Colonic mucosa (tissue), 4 donors: ENCODE results near the gene ACOT7. TPM values are rescaled to one million over a fixed set of nuclear protein-coding genes. Genes with fewer than 3 reads are reported as not detected.

Experiments
- DNase-seq: peaks from one replicate; pipeline ENCODE4 v3.0.0-alpha.2; 2020
- H3K27ac ChIP-seq: fragments of 200-600 bp; one replicate; pipeline ENCODE4 v1.8.0; 2021
- H3K27me3 ChIP-seq: fragments of 200-600 bp; one replicate; pipeline ENCODE4 v1.8.0; 2021
- H3K36me3 ChIP-seq: fragments of 200-600 bp; one replicate; pipeline ENCODE4 v1.8.0; 2021
- H3K4me1 ChIP-seq: fragments of 200-600 bp; one replicate; pipeline ENCODE4 v1.8.0; 2021; ENCODE audit warnings: mild to moderate bottlenecking
- H3K4me3 ChIP-seq: fragments of 200-600 bp; one replicate; pipeline ENCODE4 v1.8.0; 2021
- H3K9ac ChIP-seq, 2 donors: one replicate each; pipeline ENCODE4 v1.7.0; 2013; ENCODE audit warnings: control low read depth in 2 of 2, low read depth in 2 of 2, low read length in 2 of 2
- H3K9me3 ChIP-seq: fragments of 200-600 bp; one replicate; pipeline ENCODE4 v1.8.0; 2021
- CTCF ChIP-seq: fragments of 200-600 bp; IDR thresholded peaks from one replicate; pipeline ENCODE4 v1.8.0; 2022; ENCODE audit warnings: antibody characterized with exemption, mild to moderate bottlenecking
- intact Hi-C: fragments of 100-400 bp; cut with DNase I; formaldehyde crosslinking; loops from one replicate; pipeline ENCODE4 v1.14.1; 2022
- total RNA-seq, 2 donors: library from RNA; stranded (reverse); fragmentation: NEBNext Ultra II Directional in 1 of 2; extraction: Animal tissue kit (Norgen Biotek cat#: 25700) in 1 of 2; gene quantifications; one replicate each; pipeline ENCODE4 v1.2.1, GENCODE V29; 2021
- donor health status: healthy.
- donor health status: DM: no; HTN: no; CAD: no.
- donor health status: DM: no; HTN: no; CAD: no.

Gene ACOT7
- total RNA-seq, 2 donors from 2014 or later, result 48.7 to 125 TPM

DNA sequence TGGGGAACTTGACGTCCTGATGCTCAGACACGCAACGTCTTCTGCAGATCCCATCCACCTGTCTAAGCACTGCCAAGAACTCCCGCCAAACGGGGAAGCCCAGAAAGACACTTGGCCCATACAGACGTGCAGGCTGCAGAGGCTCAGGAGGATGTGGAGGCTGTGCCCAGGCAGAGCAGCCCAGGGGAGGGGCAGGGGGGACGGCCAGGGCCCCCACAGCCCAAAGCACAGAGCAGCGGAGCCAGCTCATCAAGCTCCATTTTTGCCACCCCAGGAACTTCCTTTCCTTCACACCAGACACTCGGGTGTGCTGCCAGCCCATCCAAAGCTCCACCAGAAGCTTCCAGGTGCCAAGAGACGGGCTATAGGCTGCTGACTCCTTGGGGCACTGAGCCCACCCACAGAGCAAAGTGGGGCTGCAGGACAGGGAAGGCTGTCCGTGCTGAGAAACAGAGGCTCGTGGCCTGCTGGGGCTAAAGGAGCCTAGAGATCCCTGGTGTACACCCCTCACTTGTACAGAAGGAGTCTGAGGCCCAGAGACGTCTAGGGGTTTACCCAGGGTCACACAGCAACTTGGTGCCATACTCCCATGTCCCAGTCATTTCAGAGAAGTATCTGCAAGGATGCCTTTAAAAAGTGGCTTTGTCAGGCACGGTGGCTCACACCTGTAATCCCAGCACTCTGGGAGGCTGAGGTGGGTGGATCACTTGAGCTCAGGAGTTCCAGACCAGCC lies 59.1 kb downstream of the ACOT7 start:
- H3K4me3 ChIP-seq, result no peak overlapping the region
- no peak for DNase-seq
- peaks cover 7% of the 10 kb centered on the region for H3K4me1 ChIP-seq
- H3K27ac ChIP-seq, result no peak overlapping the region
- H3K36me3 ChIP-seq, result no peaks in the 10 kb centered on the region
- H3K9ac ChIP-seq, result no peak overlapping the region
- no peaks in the 10 kb centered on the region for H3K27me3 ChIP-seq
- H3K9me3 ChIP-seq, result no peaks in the 10 kb centered on the region
- intact Hi-C loops, result no loop called here
- no peak for TF ChIP-seq CTCF

GRCh38 chr1:6332821-6333220 lies 60.7 kb downstream of the ACOT7 start:
- TF ChIP-seq CTCF, result no peak
- intact Hi-C loops, result no loop called here
- no peaks in the 10 kb centered on the region for H3K36me3 ChIP-seq

DNA sequence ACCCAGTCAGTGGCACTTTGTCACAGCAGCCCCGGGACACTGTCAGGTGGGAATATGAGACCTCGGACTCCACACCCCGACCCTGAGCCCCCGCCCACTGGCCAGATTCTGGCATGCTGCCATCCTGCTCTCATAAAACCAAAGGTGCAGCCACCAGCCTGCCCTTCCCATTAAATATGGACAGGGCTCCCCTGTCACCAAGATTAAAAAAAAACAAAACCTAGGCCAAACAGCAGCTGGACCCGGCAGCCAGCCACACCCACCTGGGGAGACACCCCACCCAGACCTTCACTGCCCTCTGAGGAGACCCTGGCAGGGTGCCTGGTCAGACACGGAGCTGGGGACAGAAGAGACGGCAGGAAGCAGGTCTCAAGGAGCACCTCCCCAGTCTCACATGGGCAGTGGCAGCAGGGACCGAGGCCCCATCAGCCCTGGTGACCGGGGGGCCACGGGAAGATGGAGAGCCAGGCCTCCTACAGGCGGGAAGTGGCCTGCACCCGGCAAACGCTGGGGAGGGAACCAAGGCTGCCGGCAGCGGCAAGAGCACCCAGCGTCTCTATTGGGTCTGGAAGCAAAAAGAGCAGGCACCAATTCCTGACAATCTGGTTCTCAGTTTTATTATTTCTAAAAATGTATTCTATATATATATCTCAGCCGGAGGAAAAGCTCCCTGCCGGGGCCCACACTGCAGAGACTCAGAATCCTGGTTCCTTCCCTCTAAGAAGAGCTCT lies 61.9 kb downstream of the ACOT7 start:
- H3K9ac ChIP-seq, result no peak overlapping the region
- H3K27ac ChIP-seq, result no peak overlapping the region
- H3K4me1 ChIP-seq, result peaks cover 7% of the 10 kb centered on the region
- no peak overlapping the region for H3K4me3 ChIP-seq
- H3K36me3 ChIP-seq, result no peaks in the 10 kb centered on the region
- H3K27me3 ChIP-seq, result no peaks in the 10 kb centered on the region
- TF ChIP-seq CTCF, result no peak
- H3K9me3 ChIP-seq, result no peaks in the 10 kb centered on the region
- peak; percentile 63 for DNase-seq
- intact Hi-C loops, result no loop called here

More at GRCh38 chr1:6332821-6333220, 60.7 kb downstream of the ACOT7 start:
- Histone ChIP-seq H3K9ac (no peak overlapping the region), H3K4me1 (peaks cover 7% of the 10 kb centered on the region), H3K27ac (no peak overlapping the region), H3K9me3 (no peaks in the 10 kb centered on the region), H3K27me3 (no peaks in the 10 kb centered on the region), H3K4me3 (no peak overlapping the region)
- no peak for DNase-seq

DNA sequence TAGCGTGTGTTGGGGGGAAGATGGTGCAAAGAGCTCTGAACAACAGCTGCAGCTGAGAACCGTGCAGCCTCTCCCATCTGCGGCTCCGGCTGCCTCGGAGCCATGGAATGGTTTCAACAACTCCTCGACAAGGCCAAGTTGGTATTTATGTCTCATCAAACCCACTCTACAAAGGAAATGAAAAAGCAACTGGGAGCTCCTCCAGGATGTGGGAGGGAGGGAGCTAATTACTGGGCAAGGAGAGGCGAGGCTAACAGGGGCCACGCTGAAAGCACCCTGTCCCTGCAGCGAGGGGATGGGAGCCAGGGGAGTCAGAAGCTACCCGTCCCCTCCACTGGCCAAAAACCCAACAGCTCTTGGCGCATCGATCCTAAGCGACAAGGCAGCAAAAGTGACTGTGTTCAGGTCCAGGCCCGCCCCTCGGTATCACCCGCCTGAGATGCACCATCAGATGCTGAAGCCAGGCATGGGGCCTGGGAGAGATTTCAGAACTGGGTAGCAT lies 63.1 kb downstream of the ACOT7 start:
- TF ChIP-seq CTCF, result no peak
- H3K9ac ChIP-seq, result no peak overlapping the region
- H3K36me3 ChIP-seq, result no peaks in the 10 kb centered on the region
- intact Hi-C loops, result no loop called here
- H3K4me3 ChIP-seq, result no peak overlapping the region
- H3K27me3 ChIP-seq, result no peaks in the 10 kb centered on the region
- H3K9me3 ChIP-seq, result no peaks in the 10 kb centered on the region
- peaks cover 7% of the 10 kb centered on the region for H3K4me1 ChIP-seq
- no peak overlapping the region for H3K27ac ChIP-seq
- no peak for DNase-seq

DNA sequence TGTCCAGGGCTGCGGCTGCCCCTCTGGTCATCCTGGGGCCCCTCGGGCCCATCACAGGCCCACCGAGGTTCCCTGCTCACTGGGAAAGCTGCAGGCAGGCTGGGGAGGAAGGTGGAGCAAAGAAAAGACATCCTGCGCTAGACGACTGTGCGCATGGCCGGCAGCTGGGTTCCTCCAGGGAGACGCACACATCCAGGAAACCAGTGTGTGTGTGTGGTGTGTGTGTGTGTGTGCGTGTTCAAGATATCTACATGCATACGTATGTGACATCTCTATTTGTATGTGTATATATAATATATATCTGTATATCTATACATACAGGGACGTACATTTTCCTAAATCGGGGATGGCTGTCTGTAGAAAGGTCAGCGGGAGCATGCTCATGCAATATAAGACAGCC lies 63.7 kb downstream of the ACOT7 start:
- Histone ChIP-seq H3K27ac (no peak overlapping the region), H3K9ac (no peak overlapping the region), H3K4me1 (peaks cover 7% of the 10 kb centered on the region), H3K4me3 (no peak overlapping the region), H3K27me3 (no peaks in the 10 kb centered on the region), H3K36me3 (no peaks in the 10 kb centered on the region), H3K9me3 (no peaks in the 10 kb centered on the region)
- no peak for DNase-seq
- intact Hi-C loops, result no loop called here
- TF ChIP-seq CTCF, result no peak
